Suprapubic skin (tissue), 4 donors: Measurements from ENCODE around the gene CNTN1. TPM values are rescaled to one million over a fixed set of nuclear protein-coding genes. Genes with fewer than 3 reads are reported as not detected.

ENCODE experiments used
- DNase-seq, 2 donors: peaks; one replicate each; pipeline ENCODE4 v3.0.0-alpha.2; 2019; ENCODE audit warnings: low spot score in 2 of 2
- H3K27ac ChIP-seq: fragments of 200-600 bp; sonication (generic); one replicate; pipeline ENCODE4 v1.5.1; 2019
- H3K27me3 ChIP-seq: fragments of 200-600 bp; sonication (generic); one replicate; pipeline ENCODE4 v1.5.1; 2019
- H3K36me3 ChIP-seq: fragments of 200-600 bp; sonication (generic); one replicate; pipeline ENCODE4 v1.5.1; 2019
- H3K4me1 ChIP-seq: fragments of 200-600 bp; sonication (generic); one replicate; pipeline ENCODE4 v1.5.1; 2019
- H3K4me3 ChIP-seq: fragments of 200-600 bp; sonication (generic); one replicate; pipeline ENCODE4 v1.5.1; 2019; ENCODE audit warnings: mild to moderate bottlenecking
- H3K9me3 ChIP-seq: fragments of 200-600 bp; sonication (generic); one replicate; pipeline ENCODE4 v1.5.1; 2019
- CTCF ChIP-seq, 2 donors: fragments of 200-600 bp in 1 of 2; fragments of 450-650 bp in 1 of 2; sonication (generic) in 1 of 2; IDR thresholded peaks; one replicate each; pipeline ENCODE4 v1.5.1; 2016 to 2019; ENCODE audit warnings: antibody characterized with exemption in 2 of 2, mild to moderate bottlenecking in 1 of 2, moderate library complexity in 1 of 2
- EP300 ChIP-seq: sonication (generic); formaldehyde crosslinking; IDR thresholded peaks from one replicate; pipeline ENCODE4 v1.6.1; 2017; ENCODE audit warnings: antibody characterized with exemption
- POLR2A ChIP-seq, 2 donors: fragments of 450-650 bp; IDR thresholded peaks; one replicate each; pipeline ENCODE4 v1.6.1; 2017; ENCODE audit warnings: antibody characterized with exemption in 2 of 2, mild to moderate bottlenecking in 2 of 2, moderate library complexity in 2 of 2
- POLR2AphosphoS5 ChIP-seq, 3 donors: sonication (generic); formaldehyde crosslinking; IDR thresholded peaks; one replicate each; pipeline ENCODE4 v1.6.1; 2017; ENCODE audit warnings: antibody characterized with exemption in 3 of 3
- WGBS: methylation state at CpG from one replicate; pipeline ENCODE4 v1.1.5; 2018; 5-methylcytosine and 5-hydroxymethylcytosine counted together
- total RNA-seq, 4 donors: library from RNA; depleted of rRNA; stranded (reverse); fragments of >200 nt; gene quantifications; one replicate each; pipeline ENCODE4 v1.1.0, GENCODE V29; 2016

CNTN1 gene
- total RNA-seq, 4 donors from 2014 or later = 5.9 to 29.7 (median 14.4) TPM

- no peak overlapping the region for H3K4me3 ChIP-seq
Measured at GRCh38 chr12:40684986-40685385, 7.3 kb upstream of the CNTN1 start.

GRCh38 chr12:40688085-40688725, 4.0 kb upstream of the CNTN1 start:
- no peak overlapping the region for H3K27ac ChIP-seq
- 65% methylated on average over 8 of the region's 8 CpGs for WGBS
- TF ChIP-seq CTCF (IDR thresholded peaks at IDR 0.05) = no peak
- TF ChIP-seq POLR2A (IDR thresholded peaks at IDR 0.05) = no peak
- TF ChIP-seq POLR2AphosphoS5 (IDR thresholded peaks at IDR 0.05) = no peak
- no peak for TF ChIP-seq EP300
- H3K4me3 ChIP-seq = no peak overlapping the region
- peaks cover 19% of the 10 kb centered on the region for H3K27me3 ChIP-seq
- H3K4me1 ChIP-seq = peaks cover 9% of the 10 kb centered on the region
- DNase-seq = no peak
- H3K9me3 ChIP-seq = no peaks in the 10 kb centered on the region
- H3K36me3 ChIP-seq = no peaks in the 10 kb centered on the region

More at GRCh38 chr12:40684986-40685385, 7.3 kb upstream of the CNTN1 start:
- no peaks in the 10 kb centered on the region for H3K36me3 ChIP-seq
- no peaks in the 10 kb centered on the region for H3K4me1 ChIP-seq
- TF ChIP-seq EP300 = no peak
- TF ChIP-seq POLR2AphosphoS5 (IDR thresholded peaks at IDR 0.05) = no peak
- TF ChIP-seq CTCF (IDR thresholded peaks at IDR 0.05) = no peak
- no peak for TF ChIP-seq POLR2A (IDR thresholded peaks at IDR 0.05)
- no peak overlapping the region for H3K27ac ChIP-seq
- DNase-seq = no peak
- no peaks in the 10 kb centered on the region for H3K27me3 ChIP-seq
- WGBS = 80% methylated on average over 4 of the region's 4 CpGs
- H3K9me3 ChIP-seq = no peaks in the 10 kb centered on the region

GRCh38 chr12:40689576-40689975, 2.7 kb upstream of the CNTN1 start:
- TF ChIP-seq POLR2A (IDR thresholded peaks at IDR 0.05) (no peak), EP300 (no peak), CTCF (IDR thresholded peaks at IDR 0.05) (no peak), POLR2AphosphoS5 (IDR thresholded peaks at IDR 0.05) (no peak)
- Histone ChIP-seq H3K27me3 (peaks cover 28% of the 10 kb centered on the region), H3K4me1 (peaks cover 9% of the 10 kb centered on the region), H3K27ac (no peak overlapping the region), H3K4me3 (no peak overlapping the region), H3K36me3 (no peaks in the 10 kb centered on the region), H3K9me3 (no peaks in the 10 kb centered on the region)
- 89% methylated on average over 2 of the region's 2 CpGs for WGBS
- no peak for DNase-seq

GRCh38 chr12:40692765-40693206, 547 bp downstream of the CNTN1 start:
- TF ChIP-seq POLR2A (IDR thresholded peaks at IDR 0.05) (no peak), POLR2AphosphoS5 (IDR thresholded peaks at IDR 0.05) (no peak), EP300 (no peak), CTCF (IDR thresholded peaks at IDR 0.05) (no peak)
- H3K27me3 ChIP-seq = peaks cover 28% of the 10 kb centered on the region
- WGBS = 0% methylated on average over 11 of the region's 33 CpGs
- peaks cover 9% of the 10 kb centered on the region for H3K4me1 ChIP-seq
- H3K27ac ChIP-seq = no peak overlapping the region
- no peaks in the 10 kb centered on the region for H3K36me3 ChIP-seq
- peak; percentile 60 to 80 for DNase-seq
- H3K4me3 ChIP-seq = peak overlapping the region; percentile 53
- no peaks in the 10 kb centered on the region for H3K9me3 ChIP-seq

GRCh38 chr12:40693207-40693821, 1.1 kb downstream of the CNTN1 start:
- DNase-seq = peak; percentile 66 to 80

More at GRCh38 chr12:40693207-40693821, 1.1 kb downstream of the CNTN1 start:
- no peak overlapping the region for H3K27ac ChIP-seq
- H3K36me3 ChIP-seq = no peaks in the 10 kb centered on the region
- H3K4me3 ChIP-seq = peak overlapping the region; percentile 53
- 6% methylated on average over 16 of the region's 24 CpGs for WGBS
- TF ChIP-seq POLR2AphosphoS5 (IDR thresholded peaks at IDR 0.05) (no peak), CTCF (IDR thresholded peaks at IDR 0.05) (no peak), EP300 (no peak), POLR2A (IDR thresholded peaks at IDR 0.05) (no peak)
- no peaks in the 10 kb centered on the region for H3K9me3 ChIP-seq
- peaks cover 9% of the 10 kb centered on the region for H3K4me1 ChIP-seq
- H3K27me3 ChIP-seq = peaks cover 28% of the 10 kb centered on the region
